H1 (cell line): ENCODE data around the gene MBNL2.

Experiments used
- CTCF ChIP-seq, 3 experiments: IDR thresholded peaks; 1 replicate in 2 of 3; 2 replicates in 1 of 3; pipeline versions ENCODE4 v1.5.1 to v1.6.1; 2011; ENCODE audit warnings: low read length in 3 of 3, mild to moderate bottlenecking in 3 of 3, inconsistent platforms in 2 of 3, low read depth in 1 of 3, moderate library complexity in 1 of 3; ENCODE audit not compliant: insufficient read depth in 1 of 3; ENCODE audit errors: control extremely low read depth in 1 of 3
- EZH2 ChIP-seq: fragments of 200-600 bp; sonication (generic); IDR thresholded peaks from 2 replicates; pipeline ENCODE4 v1.7.1; 2012; ENCODE audit warnings: low read depth, mild to moderate bottlenecking, moderate library complexity, low read length, inconsistent platforms; ENCODE audit not compliant: severe bottlenecking
- KDM1A ChIP-seq: fragments of 200-600, 300-600 bp; sonication (generic); IDR thresholded peaks from 2 replicates; pipeline ENCODE4 v1.7.1; 2016; ENCODE audit warnings: mild to moderate bottlenecking, low read length, borderline replicate concordance
- SP1 ChIP-seq: IDR thresholded peaks from 2 replicates; pipeline ENCODE4 v1.6.1; 2011; ENCODE audit warnings: low read depth, low read length
- TEAD4 ChIP-seq: IDR thresholded peaks from 2 replicates; pipeline ENCODE4 v1.6.1; 2012; ENCODE audit warnings: low read depth, low read length, inconsistent platforms, mixed read lengths
- YY1 ChIP-seq: IDR thresholded peaks from 2 replicates; pipeline ENCODE4 v1.6.1; 2011; ENCODE audit warnings: low read depth, mild to moderate bottlenecking, low read length
- ZNF274 ChIP-seq: IDR thresholded peaks from 2 replicates; pipeline ENCODE4 v1.7.0; 2012; ENCODE audit warnings: low read length, borderline replicate concordance; ENCODE audit errors: extremely low read depth
- TF ChIP-seq, protein P1 (sequence below): IDR thresholded peaks from 2 replicates; pipeline ENCODE4 v1.6.1; 2012; ENCODE audit warnings: inconsistent platforms

- TF ChIP-seq ZNF274 (no peak), CTCF (IDR thresholded peaks at IDR 0.05; ENCODE audit: control extremely low read depth in 1 of 3, insufficient read depth in 1 of 3, low read depth in 1 of 3, low read length in 3 of 3) (no peak), YY1 (no peak), SP1 (no peak), KDM1A (no peak), TEAD4 (no peak), EZH2 (no peak)
- TF ChIP-seq, protein P1, sequence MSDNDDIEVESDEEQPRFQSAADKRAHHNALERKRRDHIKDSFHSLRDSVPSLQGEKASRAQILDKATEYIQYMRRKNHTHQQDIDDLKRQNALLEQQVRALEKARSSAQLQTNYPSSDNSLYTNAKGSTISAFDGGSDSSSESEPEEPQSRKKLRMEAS = no peak
Observed at GRCh38 chr13:97240788-97241734, 18.9 kb downstream of the MBNL2 start.
